HepG2 (cell line): Measurements from ENCODE around the gene SFXN5. TPM values are rescaled to one million over a fixed set of nuclear protein-coding genes. Genes with fewer than 3 reads are reported as not detected.
A peak's percentile ranks its signal among the peaks of the same experiment; 100 is the strongest.

Source experiments
- BORCS8-MEF2B ChIP-seq: sonication (generic); formaldehyde crosslinking; IDR thresholded peaks from 2 replicates; pipeline ENCODE4 v1.8.0; 2022; ENCODE audit warnings: mild to moderate bottlenecking, missing genetic modification reagents
- CBX2 ChIP-seq, 2 experiments: fragments of 200-600 bp in 1 of 2; sonication (generic); formaldehyde crosslinking in 1 of 2; IDR thresholded peaks; 2 replicates each; pipeline versions ENCODE4 v1.7.0 to v1.8.1; 2018 to 2022; ENCODE audit warnings: low read depth in 2 of 2, low read length in 1 of 2, mild to moderate bottlenecking in 1 of 2, missing genetic modification reagents in 1 of 2
- GZF1 ChIP-seq: sonication (generic); formaldehyde crosslinking; IDR thresholded peaks from 2 replicates; pipeline ENCODE4 v1.5.1; 2020; ENCODE audit warnings: mild to moderate bottlenecking, missing genetic modification reagents
- ISL2 ChIP-seq: sonication (generic); formaldehyde crosslinking; IDR thresholded peaks from 2 replicates; pipeline ENCODE4 v1.5.0; 2020; ENCODE audit warnings: missing genetic modification reagents
- KDM3A ChIP-seq: IDR thresholded peaks from 2 replicates; pipeline ENCODE4 v1.6.1; 2018; ENCODE audit warnings: low read depth, missing compliant biosample characterization
- MXD1 ChIP-seq: sonication (generic); formaldehyde crosslinking; IDR thresholded peaks from 2 replicates; pipeline ENCODE4 v1.4.0; 2020; ENCODE audit warnings: mild to moderate bottlenecking, missing genetic modification reagents
- MYPOP ChIP-seq: sonication (generic); formaldehyde crosslinking; IDR thresholded peaks from 2 replicates; pipeline ENCODE4 v1.8.1; 2023; ENCODE audit warnings: mild to moderate bottlenecking, moderate library complexity, missing genetic modification reagents
- NFE2L1 ChIP-seq: sonication (generic); formaldehyde crosslinking; IDR thresholded peaks from 2 replicates; pipeline ENCODE4 v1.4.0; 2020; ENCODE audit warnings: missing genetic modification reagents, mild to moderate bottlenecking, borderline replicate concordance
- PRDM15 ChIP-seq: sonication (generic); formaldehyde crosslinking; IDR thresholded peaks from 2 replicates; pipeline ENCODE4 v1.4.0; 2020; ENCODE audit warnings: missing genetic modification reagents
- RXRB ChIP-seq: IDR thresholded peaks from 2 replicates; pipeline ENCODE4 v1.6.1; 2016; ENCODE audit warnings: borderline replicate concordance, missing genetic modification reagents, missing compliant biosample characterization
- SAP130 ChIP-seq: IDR thresholded peaks from 2 replicates; pipeline ENCODE4 v1.6.1; 2016; ENCODE audit warnings: low read depth
- SKI ChIP-seq: fragments of 450-650 bp; IDR thresholded peaks from one replicate; pipeline ENCODE4 v1.6.1; 2018; ENCODE audit warnings: mild to moderate bottlenecking; ENCODE audit not compliant: partially characterized antibody
- SRY ChIP-seq: sonication (generic); formaldehyde crosslinking; IDR thresholded peaks from 2 replicates; pipeline ENCODE4 v1.8.0; 2022; ENCODE audit warnings: mild to moderate bottlenecking, missing genetic modification reagents
- ZNF256 ChIP-seq: sonication (generic); formaldehyde crosslinking; conservative IDR thresholded peaks from 2 replicates; pipeline ENCODE4 v1.4.0; 2020; ENCODE audit warnings: missing genetic modification reagents
- ZNF281 ChIP-seq: sonication (generic); formaldehyde crosslinking; IDR thresholded peaks from 2 replicates; pipeline ENCODE4 v1.4.0; 2020; ENCODE audit warnings: missing genetic modification reagents, borderline replicate concordance
- ZNF782 ChIP-seq: sonication (generic); formaldehyde crosslinking; IDR thresholded peaks from 2 replicates; pipeline ENCODE4 v1.4.0; 2020; ENCODE audit warnings: missing genetic modification reagents, mild to moderate bottlenecking, borderline replicate concordance
- ZNF891 ChIP-seq: sonication (generic); formaldehyde crosslinking; IDR thresholded peaks from 2 replicates; pipeline ENCODE4 v1.5.0; 2020; ENCODE audit warnings: mild to moderate bottlenecking, missing genetic modification reagents
- polyA plus RNA-seq, 8 experiments: library from polyadenylated mRNA; depleted of rRNA in 3 of 8; stranded (reverse) in 7 of 8; unstranded in 1 of 8; fragments of >200 nt; fragmentation: Illumina TruSeq in 4 of 8; extraction: Trizol in 4 of 8; gene quantifications; 2 replicates each; pipeline versions ENCODE4 v1.2.1 to v1.2.3, GENCODE V29; 2011 to 2016; ENCODE audit warnings: low read depth in 4 of 8, missing spikeins in 1 of 8, mixed read lengths in 1 of 8; ENCODE audit not compliant: insufficient read depth in 1 of 8
- total RNA-seq, 5 experiments: library from RNA; depleted of rRNA; stranded (reverse); fragments of >200 nt; fragmentation: Illumina TruSeq; extraction: Trizol; gene quantifications; 2 replicates each; pipeline ENCODE4 v1.2.3, GENCODE V29; 2016; ENCODE audit warnings: low read depth in 1 of 5
- TF ChIP-seq, protein P1 (sequence below): sonication (generic); formaldehyde crosslinking; conservative IDR thresholded peaks from 2 replicates; pipeline ENCODE4 v1.8.0; 2022; ENCODE audit warnings: mild to moderate bottlenecking, moderate library complexity, missing genetic modification reagents

Gene SFXN5
- total and polyA plus RNA-seq, 2 of the 13 experiments (the other 11 are each of a cell fraction or from before 2014, with no cell fraction given), result 34.9 to 37.4 TPM

DNA sequence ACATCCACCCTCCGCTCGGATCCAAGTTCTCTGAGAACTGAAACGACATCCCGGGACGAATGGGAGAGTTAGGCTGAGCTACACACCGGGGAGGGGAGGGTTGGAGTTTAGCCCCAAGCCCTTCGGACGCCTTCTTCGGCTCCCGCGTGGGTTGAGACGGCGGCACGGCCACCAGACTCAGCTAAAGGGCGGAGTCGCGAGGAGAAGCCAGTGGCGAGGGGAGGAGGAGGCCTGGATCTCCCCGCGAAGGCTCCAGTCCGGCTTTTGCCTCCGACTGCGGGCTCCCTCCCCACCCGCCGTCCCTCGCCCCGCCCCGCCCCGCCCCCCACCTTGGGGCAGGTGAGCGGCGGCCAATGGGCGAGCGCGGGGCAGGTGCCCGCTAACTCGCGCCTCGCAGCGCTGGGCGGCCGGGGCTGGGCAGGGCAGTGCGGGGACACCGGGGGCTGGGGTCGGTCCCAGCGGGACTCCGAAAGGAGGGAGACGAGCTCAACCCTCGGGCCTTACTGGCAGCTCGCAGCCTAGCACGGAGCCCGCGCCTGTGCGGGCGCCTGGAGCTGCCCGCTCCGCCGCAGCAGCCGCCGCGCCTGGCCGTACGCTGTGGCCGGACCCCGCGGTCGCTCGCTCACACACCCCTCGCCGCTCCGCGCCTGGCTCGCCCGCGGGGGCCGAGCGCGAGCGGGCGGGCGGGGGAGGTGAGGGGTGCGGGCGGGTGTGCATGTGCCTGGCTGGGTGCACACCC lies 154.2 kb downstream of the SFXN5 start, which contains the start of gene EMX1 (continued):
- TF ChIP-seq BORCS8-MEF2B (peak; percentile 71; the same call in 1 of the 2 replicates), SKI (no peak), ZNF891 (CRISPR knock-in tag) (peak; percentile 44; the same call in 1 of the 2 replicates), SAP130 (peak; percentile 38; the same call in 1 of the 2 replicates), NFE2L1 (CRISPR knock-in tag) (no peak), MXD1 (CRISPR knock-in tag) (peak; percentile 24; the same call in 1 of the 2 replicates), RXRB (CRISPR knock-in tag) (0 out of 2 replicates have a peak, but pooled peaks have one; percentile 6), ZNF782 (CRISPR knock-in tag) (peak; percentile 48; the same call in 1 of the 2 replicates), GZF1 (CRISPR knock-in tag) (no peak), ZNF281 (CRISPR knock-in tag) (peak; percentile 86), PRDM15 (peak; percentile 98), ISL2 (CRISPR knock-in tag) (0 out of 2 replicates have a peak, but pooled peaks have one; percentile 1), CBX2 (IDR thresholded peaks at IDR 0.05; ENCODE audit: low read depth, low read length) (no peak), CBX2 (CRISPR knock-in tag; IDR thresholded peaks at IDR 0.05; ENCODE audit: low read depth) (peak; percentile 81; the same call in 1 of the 2 replicates), ZNF256 (CRISPR knock-in tag) (no peak), KDM3A (CRISPR knock-in tag) (0 out of 2 replicates have a peak, but pooled peaks have one; percentile 24), SRY (CRISPR knock-in tag) (peak; percentile 34; the same call in 1 of the 2 replicates), MYPOP (CRISPR knock-in tag) (peak; percentile 79)
- TF ChIP-seq, protein P1, sequence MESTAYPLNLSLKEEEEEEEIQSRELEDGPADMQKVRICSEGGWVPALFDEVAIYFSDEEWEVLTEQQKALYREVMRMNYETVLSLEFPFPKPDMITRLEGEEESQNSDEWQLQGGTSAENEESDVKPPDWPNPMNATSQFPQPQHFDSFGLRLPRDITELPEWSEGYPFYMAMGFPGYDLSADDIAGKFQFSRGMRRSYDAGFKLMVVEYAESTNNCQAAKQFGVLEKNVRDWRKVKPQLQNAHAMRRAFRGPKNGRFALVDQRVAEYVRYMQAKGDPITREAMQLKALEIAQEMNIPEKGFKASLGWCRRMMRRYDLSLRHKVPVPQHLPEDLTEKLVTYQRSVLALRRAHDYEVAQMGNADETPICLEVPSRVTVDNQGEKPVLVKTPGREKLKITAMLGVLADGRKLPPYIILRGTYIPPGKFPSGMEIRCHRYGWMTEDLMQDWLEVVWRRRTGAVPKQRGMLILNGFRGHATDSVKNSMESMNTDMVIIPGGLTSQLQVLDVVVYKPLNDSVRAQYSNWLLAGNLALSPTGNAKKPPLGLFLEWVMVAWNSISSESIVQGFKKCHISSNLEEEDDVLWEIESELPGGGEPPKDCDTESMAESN (CRISPR knock-in tag), result no peak
